ENCODE results near the gene TNPO3. TPM values are rescaled to one million over a fixed set of nuclear protein-coding genes. Genes with fewer than 3 reads are reported as not detected.

The TNPO3 gene
- 16.6 TPM for total RNA-seq

DNA sequence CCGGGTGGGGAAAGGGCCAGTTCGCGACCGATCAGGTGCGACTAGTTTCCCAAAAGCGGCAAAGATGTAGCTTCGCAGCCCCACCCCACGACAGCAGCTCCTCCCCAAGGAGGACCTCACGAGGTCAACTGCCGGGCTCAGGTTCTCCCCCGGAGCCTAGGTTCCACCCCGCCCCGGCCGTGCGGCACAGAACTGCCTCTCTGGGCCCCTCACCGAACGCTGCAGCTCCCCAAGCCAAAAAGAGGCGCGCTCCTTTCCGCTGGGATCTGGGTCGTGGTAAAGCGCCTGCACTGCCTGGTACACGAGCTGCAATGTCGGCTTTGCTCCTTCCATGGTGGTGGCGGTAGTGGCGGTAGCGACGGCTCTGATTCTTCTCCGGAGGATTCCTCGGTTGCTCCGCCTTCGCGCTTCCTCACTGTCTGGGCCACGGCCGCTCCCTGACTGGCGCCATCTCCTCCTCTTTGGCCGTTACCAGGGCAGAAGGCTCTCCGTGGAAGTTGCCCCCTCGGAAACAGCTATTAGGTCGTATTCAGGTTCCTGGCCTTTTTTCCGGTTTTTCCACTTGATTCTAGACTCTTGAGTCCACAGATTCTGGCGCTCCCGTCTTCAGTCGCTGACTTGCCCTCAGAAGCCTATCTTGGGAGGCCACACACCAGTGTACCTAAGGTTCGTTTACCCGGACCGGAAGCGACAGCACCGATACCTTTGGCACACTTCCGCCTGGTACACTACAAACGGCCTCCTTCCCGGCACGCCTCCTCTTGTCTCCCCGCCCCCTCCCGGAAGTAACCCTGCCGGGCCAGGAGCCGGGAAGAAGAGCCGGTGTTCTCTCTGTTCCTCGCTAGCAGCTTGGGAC is at the start of gene TNPO3:
Gene TNPO3, minus strand, starts transcription at position 674 of the 856 bp plus-strand sequence. Its CDS starts 341 bp downstream, at position 333.
- DNase-seq (ENCODE audit: low spot score), result peak; percentile 95
- peak; percentile 95 for ATAC-seq

DNA sequence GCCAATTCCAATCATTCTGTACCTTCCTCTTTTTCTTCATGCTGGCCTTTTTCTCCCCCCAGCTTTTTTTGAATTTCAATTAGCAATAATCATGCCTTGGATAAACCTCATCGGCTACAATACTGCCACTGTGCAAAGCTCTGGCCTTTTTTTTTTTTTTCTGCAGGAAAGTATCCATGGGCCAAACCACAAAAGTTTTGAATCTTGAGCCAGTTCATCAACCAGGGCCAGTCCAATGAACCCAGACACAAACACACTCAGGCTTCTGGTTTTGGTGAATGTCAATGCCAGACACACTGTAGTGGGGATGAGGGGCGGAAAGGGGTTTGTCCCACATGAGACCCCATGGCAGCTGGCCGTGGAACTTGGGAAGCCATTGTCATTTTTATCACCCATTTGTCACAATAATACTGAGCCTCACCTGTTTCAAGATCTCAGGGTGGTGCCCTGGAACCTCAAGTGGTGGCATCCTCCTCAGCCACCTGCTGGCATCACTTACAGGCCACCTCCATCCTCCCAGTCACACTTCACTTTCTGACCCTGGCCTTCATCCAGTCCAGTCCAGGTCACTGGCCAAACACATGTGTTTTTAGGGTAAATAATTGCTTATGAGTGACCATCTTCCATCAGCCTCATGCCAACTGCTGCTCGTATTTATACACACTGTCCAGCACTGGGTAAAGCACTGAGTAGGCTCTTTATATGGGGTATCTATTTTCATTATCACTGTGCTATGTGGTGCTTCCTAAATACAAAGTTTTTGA is 48.8 kb upstream of the TNPO3 start:
- peak; percentile 70 for DNase-seq (ENCODE audit: low spot score)
- peak; percentile 15 for ATAC-seq

GRCh38 chr7:129101746-129102145 is 46.8 kb upstream of the TNPO3 start:
- no peak for DNase-seq (ENCODE audit: low spot score)
- ATAC-seq, result no peak

DNA sequence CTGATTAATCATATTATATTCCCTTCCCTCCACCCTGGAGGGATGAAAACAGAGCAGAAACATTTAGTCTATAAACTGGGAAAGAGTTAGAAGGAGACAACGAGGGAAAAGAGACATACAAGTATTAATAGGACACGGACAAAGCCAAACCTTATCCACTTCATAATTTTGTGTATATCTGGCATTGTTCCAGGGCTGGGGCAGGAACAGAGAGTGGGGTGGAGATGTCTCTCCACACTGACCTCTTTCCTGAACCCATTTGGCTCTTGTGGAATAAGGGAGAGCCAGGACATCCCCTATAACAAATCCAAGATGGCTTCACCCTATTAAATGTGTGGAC is 45.9 kb upstream of the TNPO3 start:
- peak; percentile 32 for ATAC-seq

GRCh38 chr7:129098409-129099084 is 43.6 kb upstream of the TNPO3 start:
- DNase-seq (ENCODE audit: low spot score), result no peak
- ATAC-seq, result peak; percentile 22

More for the DNA sequence above, 45.9 kb upstream of the TNPO3 start:
- no peak for DNase-seq (ENCODE audit: low spot score)

DNA sequence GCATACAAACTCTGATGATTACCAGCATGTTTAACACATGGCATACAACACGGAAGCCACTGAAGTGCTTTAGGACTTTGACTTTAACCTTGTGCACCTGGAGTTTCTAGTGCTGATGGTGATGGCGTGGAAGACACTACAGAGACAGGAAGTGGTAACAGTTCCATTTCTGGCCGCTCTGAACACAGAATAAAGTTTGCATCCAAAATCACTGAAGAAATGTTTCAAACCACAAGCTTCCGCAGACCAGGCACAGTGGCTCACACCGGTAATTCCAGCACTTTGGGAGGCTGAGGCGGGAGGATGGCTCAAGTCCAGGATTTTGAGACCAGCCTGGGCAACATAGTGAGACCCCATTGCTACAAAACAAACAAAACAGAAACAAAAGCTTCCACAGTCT is 40.3 kb upstream of the TNPO3 start:
- ATAC-seq (no peak), DNase-seq (ENCODE audit: low spot score) (no peak)

DNA sequence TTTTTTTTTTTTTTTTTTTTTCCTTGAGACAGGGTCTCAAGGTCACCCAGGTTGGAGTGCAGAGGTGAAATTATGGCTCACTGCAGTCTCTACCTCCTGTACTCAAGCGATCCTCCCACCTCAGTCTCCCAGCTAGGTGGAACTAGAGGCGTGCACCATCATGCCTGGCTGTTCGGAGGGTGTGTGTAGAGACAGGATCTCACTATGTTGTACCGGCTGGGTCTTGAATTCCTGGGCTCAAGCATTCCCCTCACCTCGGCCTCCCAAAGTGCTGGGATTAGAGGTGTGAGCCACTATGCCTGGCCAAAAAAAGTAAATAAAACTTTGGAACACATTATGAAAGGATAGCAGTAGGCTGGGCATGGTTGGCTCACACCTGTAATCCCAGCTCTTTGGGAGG is 39.6 kb upstream of the TNPO3 start:
- ATAC-seq, result no peak
- no peak for DNase-seq (ENCODE audit: low spot score)

GRCh38 chr7:129093867-129094456 is 39.1 kb upstream of the TNPO3 start:
- DNase-seq (ENCODE audit: low spot score) (no peak), ATAC-seq (no peak)

DNA sequence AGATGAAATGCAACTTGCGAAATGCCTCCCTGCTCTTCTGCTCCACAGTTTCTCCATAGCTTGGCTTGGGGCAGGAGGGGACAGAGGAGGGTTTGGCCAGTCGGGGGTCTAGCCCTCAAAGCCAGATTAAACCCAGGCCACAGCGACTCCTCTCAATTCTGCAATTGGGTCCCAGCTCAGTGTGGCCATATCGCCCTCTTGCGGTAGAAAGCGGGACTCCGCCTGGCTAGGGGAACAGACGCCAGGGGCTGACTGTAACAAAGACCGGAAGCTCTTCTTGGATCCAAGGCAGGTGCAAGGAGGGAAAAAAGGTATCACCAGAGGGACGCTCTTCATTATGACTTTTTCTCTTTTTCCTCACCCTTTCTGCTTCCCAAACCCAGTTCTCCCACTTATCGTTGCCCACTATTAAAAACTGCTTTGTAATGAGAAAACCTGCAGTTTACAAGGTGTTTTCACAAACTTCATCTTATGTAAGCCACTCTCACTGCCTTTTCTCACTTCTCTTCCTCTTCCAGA is 36.6 kb upstream of the TNPO3 start:
- ATAC-seq, result peak; percentile 97
- DNase-seq (ENCODE audit: low spot score), result peak; percentile 87

DNA sequence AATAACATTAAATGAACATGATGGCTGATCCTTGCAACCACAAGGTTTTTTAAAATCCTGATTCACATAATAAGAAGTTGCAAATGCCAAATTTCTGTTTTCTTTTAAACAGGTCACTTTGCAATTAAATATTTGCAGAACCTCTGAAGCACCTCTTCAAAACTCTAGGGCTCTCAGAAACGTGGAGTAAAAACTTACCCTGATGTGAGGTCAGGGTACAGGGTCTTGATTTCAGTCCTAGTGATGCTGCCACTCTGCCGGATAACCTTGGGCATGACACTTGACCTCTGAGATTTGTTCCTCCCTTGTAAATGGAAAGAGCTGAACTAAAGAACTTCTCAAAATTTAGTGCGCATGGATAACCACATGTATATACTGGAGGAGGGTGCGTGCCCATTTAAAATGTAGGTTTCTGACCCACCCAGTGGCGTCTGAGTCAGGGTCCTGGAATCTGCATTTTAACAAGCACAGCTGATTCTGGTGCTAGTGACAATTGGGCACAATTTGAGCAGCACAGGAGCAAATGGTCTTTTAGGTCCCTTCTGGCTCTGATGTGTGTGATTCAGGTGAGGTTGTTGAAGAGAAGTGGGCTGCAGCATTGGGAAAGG is 35.5 kb upstream of the TNPO3 start:
- no peak for DNase-seq (ENCODE audit: low spot score)
- ATAC-seq, result peak; percentile 24

- no peak for DNase-seq (ENCODE audit: low spot score)
- ATAC-seq, result peak; percentile 48
These were observed 34.8 kb upstream of the TNPO3 start for GRCh38 chr7:129089521-129090212.

DNA sequence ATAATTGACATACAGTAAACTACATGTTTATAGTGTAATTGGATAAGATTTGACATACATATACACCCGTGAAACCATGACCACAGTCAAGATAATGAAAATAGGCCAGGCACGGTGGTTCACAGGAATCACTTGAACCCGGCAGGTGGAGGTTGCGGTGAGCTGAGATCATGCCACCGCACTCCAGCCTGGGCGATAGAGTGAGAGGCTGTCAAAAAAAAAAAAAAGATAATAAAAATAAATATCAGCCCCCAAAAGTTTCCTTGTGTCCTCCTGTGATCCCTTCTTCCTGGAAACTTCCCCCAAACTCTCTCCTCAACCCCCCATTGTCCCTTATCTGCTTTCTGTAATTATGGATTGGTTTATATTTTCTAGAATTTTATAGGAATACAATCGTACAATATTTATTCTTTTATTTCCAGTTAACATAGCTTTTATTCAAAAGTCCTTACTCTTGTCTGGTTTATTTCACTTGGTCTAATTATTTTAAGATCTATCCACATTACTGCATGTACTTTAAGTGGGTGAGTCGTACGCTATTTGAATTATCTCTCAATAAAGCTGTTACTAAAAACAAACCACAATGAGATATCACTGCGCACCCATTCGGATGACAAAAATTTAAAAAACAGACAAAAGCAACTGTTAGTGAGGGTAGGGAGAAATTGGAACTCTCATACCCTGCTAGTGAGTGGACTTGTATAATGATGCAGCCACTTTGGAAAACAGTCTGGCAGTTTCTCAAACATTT is 30.1 kb upstream of the TNPO3 start:
- no peak for DNase-seq (ENCODE audit: low spot score)
- no peak for ATAC-seq

- no peak for DNase-seq (ENCODE audit: low spot score)
- ATAC-seq, result no peak
These were observed 28.6 kb upstream of the TNPO3 start for GRCh38 chr7:129083525-129083924.

DNA sequence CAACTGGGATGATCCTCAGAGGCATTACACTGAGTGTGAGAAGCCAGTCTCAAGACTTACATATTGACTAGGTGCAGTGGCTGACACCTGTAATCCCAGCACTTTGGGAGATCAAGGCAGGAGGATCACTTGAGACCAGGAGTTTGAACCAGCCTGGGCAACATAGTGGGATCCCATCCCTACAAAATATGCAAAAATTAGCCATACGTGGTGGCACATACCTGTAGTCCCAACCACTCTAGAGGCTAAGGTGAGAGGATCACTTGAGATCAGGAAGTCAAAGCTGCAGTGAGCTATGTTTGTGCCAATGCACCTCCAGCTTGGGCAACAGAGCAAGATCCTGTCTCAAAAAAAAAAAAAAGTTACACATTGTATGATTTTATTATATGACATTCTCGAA is 23.5 kb upstream of the TNPO3 start:
- DNase-seq (ENCODE audit: low spot score) (no peak), ATAC-seq (no peak)

DNA sequence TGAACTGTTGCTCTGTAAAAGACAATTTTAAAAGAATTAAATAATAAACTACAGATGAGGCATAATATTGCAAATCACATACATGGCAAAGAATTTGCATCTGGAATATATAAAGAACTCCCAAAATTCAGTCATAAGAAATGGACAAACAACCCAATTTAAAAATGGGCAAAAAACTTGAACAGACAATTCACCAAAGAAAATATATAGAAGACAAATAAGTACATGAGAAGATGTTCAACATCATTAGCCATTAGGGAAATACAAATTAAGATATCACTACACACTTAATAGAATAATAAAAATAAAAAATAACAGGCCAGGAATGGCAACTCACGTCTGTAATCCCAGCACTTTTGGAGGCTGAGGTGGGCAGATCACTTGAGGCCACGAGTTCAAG is 22.0 kb upstream of the TNPO3 start:
- DNase-seq (ENCODE audit: low spot score), result no peak
- ATAC-seq, result no peak

DNA sequence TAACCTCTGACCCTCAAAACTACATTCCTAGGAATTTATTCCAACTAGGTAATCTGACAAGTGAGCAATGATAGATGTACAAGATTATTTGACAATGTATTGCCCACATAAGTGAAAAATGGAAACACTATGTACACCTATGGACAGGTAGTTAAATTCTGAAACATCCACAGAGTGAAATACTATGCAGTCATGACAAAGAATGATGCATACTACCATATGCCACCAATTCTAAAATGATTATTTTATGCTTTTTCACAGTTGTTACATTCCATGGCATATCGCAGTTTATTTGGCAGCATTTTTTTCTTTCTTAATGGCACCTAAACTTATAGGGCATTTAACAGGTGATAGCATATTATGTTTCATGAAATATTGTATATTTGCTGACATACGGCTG is 20.1 kb upstream of the TNPO3 start:
- DNase-seq (ENCODE audit: low spot score) (no peak), ATAC-seq (no peak)

GRCh38 chr7:129074361-129074871 is 19.5 kb upstream of the TNPO3 start:
- DNase-seq (ENCODE audit: low spot score) (no peak), ATAC-seq (no peak)

GRCh38 chr7:129073738-129074137 is 18.8 kb upstream of the TNPO3 start:
- no peak for DNase-seq (ENCODE audit: low spot score)
- ATAC-seq, result no peak

DNA sequence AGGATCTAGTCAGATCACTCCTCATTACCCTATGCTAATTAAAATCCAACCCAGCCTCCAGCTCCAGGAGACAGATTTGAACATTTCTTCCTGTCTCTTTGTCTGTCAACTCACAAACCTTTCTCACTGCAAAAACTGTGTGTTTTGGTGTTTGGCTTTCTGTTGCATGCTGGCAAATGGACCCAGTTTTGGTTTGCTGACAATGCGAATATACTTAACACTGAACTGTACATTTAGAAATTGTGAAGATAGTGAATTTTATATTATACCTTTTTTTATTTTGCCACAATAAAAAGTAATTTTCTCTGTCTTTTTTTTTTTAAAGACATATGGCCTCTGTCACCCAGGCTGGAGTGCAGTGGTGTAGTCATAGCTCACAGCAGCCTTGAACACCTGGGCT is 18.3 kb upstream of the TNPO3 start:
- DNase-seq (ENCODE audit: low spot score) (no peak), ATAC-seq (no peak)
